Astrocyte of the spinal cord (primary cell): ENCODE measurements around the gene PLXNB1.
"Not testable (repeated sequence)": the region's sequence is repeated elsewhere in the genome, so short reads cannot be mapped to it uniquely, and the experiment has no call there.

ENCODE experiments used
- DNase-seq: peaks from one replicate; pipeline ENCODE4 v3.0.0; 2011; ENCODE audit warnings: low read depth, low spot score
- H3K4me3 ChIP-seq: 2 replicates; pipeline ENCODE4 v1.5.1; 2011; ENCODE audit warnings: low read depth, mild to moderate bottlenecking, low read length, moderate library complexity
- CTCF ChIP-seq: IDR thresholded peaks from 2 replicates; pipeline ENCODE4 v1.5.1; 2012; ENCODE audit warnings: low read depth, mild to moderate bottlenecking, low read length, inconsistent platforms
- in situ Hi-C: cut with HindIII; loops from 2 replicates; pipeline ENCODE4 v1.10.0; 2017; ENCODE audit warnings: low sequenced_read_pairs

Gene PLXNB1

GRCh38 chr3:48402907-48403306 lies 27.0 kb downstream of the PLXNB1 start:
- no peak for TF ChIP-seq CTCF
- no peak overlapping the region for H3K4me3 ChIP-seq
- DNase-seq = no peak
- in situ Hi-C loops = no loop called here

- peak; percentile 94 for DNase-seq
- TF ChIP-seq CTCF = no peak
These were observed 27.6 kb downstream of the PLXNB1 start for GRCh38 chr3:48402281-48402732.

GRCh38 chr3:48401434-48401901 lies 28.4 kb downstream of the PLXNB1 start:
- H3K4me3 ChIP-seq, in situ Hi-C loops, DNase-seq: not testable (repeated sequence)

More at GRCh38 chr3:48402281-48402732, 27.6 kb downstream of the PLXNB1 start:
- in situ Hi-C loops = no loop called here
- H3K4me3 ChIP-seq = no peak overlapping the region

GRCh38 chr3:48400824-48401433 lies 29.0 kb downstream of the PLXNB1 start:
- in situ Hi-C loops = no loop called here
- H3K4me3 ChIP-seq = no peak overlapping the region
- TF ChIP-seq CTCF = peak; percentile 58
- peak; percentile 35 for DNase-seq

GRCh38 chr3:48399387-48400172 lies 30.3 kb downstream of the PLXNB1 start:
- in situ Hi-C loops = no loop called here
- no peak for DNase-seq
- no peak overlapping the region for H3K4me3 ChIP-seq
- TF ChIP-seq CTCF = no peak

- no peak overlapping the region for H3K4me3 ChIP-seq
- no peak for DNase-seq
- in situ Hi-C loops = no loop called here
- no peak for TF ChIP-seq CTCF
These were observed 31.0 kb downstream of the PLXNB1 start for GRCh38 chr3:48398701-48399386.
